Left lung (tissue), 10 donors: ENCODE measurements around the gene DTX4. TPM values are rescaled to one million over a fixed set of nuclear protein-coding genes. Genes with fewer than 3 reads are reported as not detected.

Source experiments
- ATAC-seq: fragments of 200-7000 bp; cut with Tn5 transposase; one replicate; pipeline ENCODE4 v1.9.1; 2020; ENCODE audit warnings: moderate library complexity
- DNase-seq, 4 donors: peaks; one replicate each; pipeline ENCODE4 v3.0.0-alpha.2; 2013 to 2020
- H3K27ac ChIP-seq, 2 donors: fragments of 200-600 bp; sonication (generic) in 1 of 2; one replicate each; pipeline versions ENCODE4 v1.5.0 to v1.8.0; 2020 to 2021
- H3K27me3 ChIP-seq, 2 donors: fragments of 200-600 bp; sonication (generic) in 1 of 2; one replicate each; pipeline versions ENCODE4 v1.5.0 to v1.8.0; 2020 to 2021
- H3K36me3 ChIP-seq, 2 donors: fragments of 200-600 bp; sonication (generic) in 1 of 2; one replicate each; pipeline versions ENCODE4 v1.5.0 to v1.8.0; 2020 to 2021
- H3K4me1 ChIP-seq, 2 donors: fragments of 200-600 bp; one replicate each; pipeline ENCODE4 v1.8.0; 2021
- H3K4me3 ChIP-seq, 2 donors: fragments of 200-600 bp; sonication (generic) in 1 of 2; one replicate each; pipeline versions ENCODE4 v1.5.0 to v1.8.0; 2020 to 2021; ENCODE audit warnings: mild to moderate bottlenecking in 1 of 2
- H3K9me3 ChIP-seq, 2 donors: fragments of 200-600 bp; sonication (generic) in 1 of 2; one replicate each; pipeline versions ENCODE4 v1.5.0 to v1.8.0; 2020 to 2021
- intact Hi-C, 2 donors: fragments of 100-400 bp; cut with DNase I; formaldehyde crosslinking; loops; one replicate each; pipeline versions ENCODE4 v1.11.2 to v1.14.2; 2022
- polyA plus RNA-seq, 6 donors: library from polyadenylated mRNA; unstranded; fragments of 120-200 nt; gene quantifications; one replicate each; pipeline ENCODE4 v1.2.1, GENCODE V29; 2013; ENCODE audit not compliant: insufficient read length in 6 of 6
- total RNA-seq, 2 donors: library from RNA; stranded (reverse); fragmentation: NEBNext Ultra II Directional; extraction: Animal tissue kit (Norgen Biotek cat#: 25700); gene quantifications; one replicate each; pipeline ENCODE4 v1.2.1, GENCODE V29; 2021
- TF ChIP-seq, protein P1 (sequence below), 2 donors: fragments of 200-600 bp; sonication (generic) in 1 of 2; IDR thresholded peaks; one replicate each; pipeline versions ENCODE4 v1.5.0 to v1.8.0; 2021; ENCODE audit warnings: antibody characterized with exemption in 2 of 2
- donor health status: DM: no; HTN: yes; CAD: no.
- donor health status: DM: no; HTN: no; CAD: no.

DTX4 gene
- total and polyA plus RNA-seq, 8 donors: 33.2 to 74.9 (median 67.2) TPM

DNA sequence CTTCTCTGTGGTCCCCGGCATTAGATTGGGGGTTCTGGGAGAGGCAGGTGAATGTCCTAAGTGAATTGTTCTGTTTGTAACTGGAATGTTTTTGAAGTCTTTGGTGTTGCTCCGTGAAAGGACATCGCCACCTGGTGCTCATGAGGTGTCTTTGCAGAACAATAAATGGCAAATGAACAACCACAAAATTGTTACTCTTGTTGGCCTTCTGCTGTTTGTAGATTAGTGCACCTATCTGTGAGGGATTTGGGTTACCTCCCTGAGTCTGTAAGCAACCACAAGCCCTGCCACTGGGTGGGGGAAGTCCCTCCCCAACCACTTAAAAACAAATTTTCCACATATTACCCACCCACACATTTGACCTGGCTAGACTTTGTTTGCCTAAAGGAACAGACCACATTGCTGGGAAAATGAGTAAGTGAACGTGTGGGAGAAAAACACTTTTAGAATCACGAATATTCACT, 36.1 kb downstream of the DTX4 start:
- ATAC-seq (peak; percentile 77), DNase-seq (peak in 2 of 4 donors; percentile 45 to 75)
- TF ChIP-seq, protein P1, sequence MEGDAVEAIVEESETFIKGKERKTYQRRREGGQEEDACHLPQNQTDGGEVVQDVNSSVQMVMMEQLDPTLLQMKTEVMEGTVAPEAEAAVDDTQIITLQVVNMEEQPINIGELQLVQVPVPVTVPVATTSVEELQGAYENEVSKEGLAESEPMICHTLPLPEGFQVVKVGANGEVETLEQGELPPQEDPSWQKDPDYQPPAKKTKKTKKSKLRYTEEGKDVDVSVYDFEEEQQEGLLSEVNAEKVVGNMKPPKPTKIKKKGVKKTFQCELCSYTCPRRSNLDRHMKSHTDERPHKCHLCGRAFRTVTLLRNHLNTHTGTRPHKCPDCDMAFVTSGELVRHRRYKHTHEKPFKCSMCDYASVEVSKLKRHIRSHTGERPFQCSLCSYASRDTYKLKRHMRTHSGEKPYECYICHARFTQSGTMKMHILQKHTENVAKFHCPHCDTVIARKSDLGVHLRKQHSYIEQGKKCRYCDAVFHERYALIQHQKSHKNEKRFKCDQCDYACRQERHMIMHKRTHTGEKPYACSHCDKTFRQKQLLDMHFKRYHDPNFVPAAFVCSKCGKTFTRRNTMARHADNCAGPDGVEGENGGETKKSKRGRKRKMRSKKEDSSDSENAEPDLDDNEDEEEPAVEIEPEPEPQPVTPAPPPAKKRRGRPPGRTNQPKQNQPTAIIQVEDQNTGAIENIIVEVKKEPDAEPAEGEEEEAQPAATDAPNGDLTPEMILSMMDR (IDR thresholded peaks at IDR 0.05): peak; percentile 57
- H3K4me3 ChIP-seq: peak overlapping the region in 1 of 2 donors; percentile 44
- H3K9me3 ChIP-seq: no peaks in the 10 kb centered on the region
- intact Hi-C loops: loop anchor here in 1 of 2 donors (5.0 to 10.0 kb wide), 2 partner anchors 36 to 77 kb away; partner anchors contain the start of gene DTX4
- peaks cover 8 to 57% of the 10 kb centered on the region in 2 donors for H3K4me1 ChIP-seq
- peak overlapping the region; percentile 13 to 51 for H3K27ac ChIP-seq
- no peaks in the 10 kb centered on the region for H3K27me3 ChIP-seq
- peaks cover 0 to 23% of the 10 kb centered on the region in 2 donors for H3K36me3 ChIP-seq

DNA sequence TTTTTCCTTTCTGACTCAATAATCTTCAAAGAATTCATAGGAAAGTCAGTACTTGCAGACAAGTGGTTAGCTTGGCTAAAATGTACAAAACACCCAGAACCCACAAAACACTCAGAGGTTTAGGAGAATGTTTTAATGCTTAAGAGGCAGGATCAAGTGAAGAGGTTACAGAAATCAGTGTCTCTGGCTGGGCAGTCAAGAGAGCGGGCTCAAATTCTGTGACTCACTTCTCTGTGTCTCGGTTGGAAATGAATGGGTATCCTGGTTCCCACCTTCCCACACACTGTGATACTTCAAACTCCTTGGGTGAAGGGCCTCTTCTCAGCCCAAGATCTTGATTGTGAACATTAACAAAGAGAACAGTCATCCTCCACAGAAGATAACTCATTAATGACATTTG, 37.0 kb downstream of the DTX4 start:
- Histone ChIP-seq H3K9me3 (no peaks in the 10 kb centered on the region), H3K27me3 (no peaks in the 10 kb centered on the region), H3K27ac (peak overlapping the region; percentile 13 to 51), H3K4me1 (peaks cover 8 to 62% of the 10 kb centered on the region in 2 donors), H3K36me3 (peaks cover 0 to 18% of the 10 kb centered on the region in 2 donors), H3K4me3 (peak overlapping the region; percentile 11 to 44)
- DNase-seq (no peak), ATAC-seq (peak; percentile 66)
- intact Hi-C loops: loop anchor here in 1 of 2 donors (5.0 to 10.0 kb wide), 2 partner anchors 37 to 76 kb away; partner anchors contain the start of gene DTX4
- TF ChIP-seq, protein P1 (IDR thresholded peaks at IDR 0.05): no peak

DNA sequence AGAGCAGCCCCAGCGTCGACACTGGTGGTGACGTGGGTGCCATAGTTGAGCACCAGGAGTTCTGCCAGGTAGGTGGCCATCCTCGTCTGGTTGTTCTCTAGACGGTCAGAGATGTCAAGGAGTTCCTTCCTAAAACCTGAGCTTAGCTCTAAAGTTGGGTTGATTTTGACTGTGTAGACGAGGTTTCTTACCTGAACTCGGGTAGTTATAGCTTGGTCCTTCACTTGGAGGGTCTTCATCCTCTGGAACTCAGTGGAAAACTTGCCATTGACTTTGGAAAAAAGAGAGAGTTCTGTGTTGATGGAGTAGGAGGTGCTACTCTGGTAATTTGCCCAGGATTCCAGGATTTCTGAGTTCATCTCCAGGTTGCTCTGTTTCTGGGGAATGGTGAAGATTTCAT, 40.3 kb downstream of the DTX4 start:
- TF ChIP-seq, protein P1 (IDR thresholded peaks at IDR 0.05): no peak
- ATAC-seq (no peak), DNase-seq (no peak)
- Histone ChIP-seq H3K36me3 (no peaks in the 10 kb centered on the region), H3K4me3 (peak overlapping the region in 1 of 2 donors; percentile 44), H3K27me3 (no peaks in the 10 kb centered on the region), H3K9me3 (no peaks in the 10 kb centered on the region), H3K27ac (peak overlapping the region in 1 of 2 donors; percentile 85), H3K4me1 (peaks cover 8 to 52% of the 10 kb centered on the region in 2 donors)
- intact Hi-C loops: no loop called here

- no peaks in the 10 kb centered on the region for H3K9me3 ChIP-seq
- intact Hi-C loops: no loop called here
- H3K27ac ChIP-seq: peak within 1 kb of the TSS in 1 of 2 donors; percentile 85
- TF ChIP-seq, protein P1 (IDR thresholded peaks at IDR 0.05): no peak
- ATAC-seq (no peak), DNase-seq (peak in 1 of 4 donors; percentile 63)
- H3K27me3 ChIP-seq: no peaks in the 10 kb centered on the region
- H3K4me1 ChIP-seq: peaks cover 8 to 48% of the 10 kb centered on the region in 2 donors
- peak within 1 kb of the TSS in 1 of 2 donors; percentile 44 for H3K4me3 ChIP-seq
- no peaks in the 10 kb centered on the region for H3K36me3 ChIP-seq
Measured at GRCh38 chr11:59212744-59213631, 41.1 kb downstream of the DTX4 start, which contains the start of gene MPEG1. Gene MPEG1 (minus strand): TSS chr11:59212927. CDS start chr11:59212865, 62 bp downstream.
